GM21786 (cell line): Measurements from ENCODE around the gene RDH12.

Experiments
- ATAC-seq: cut with Tn5 transposase; IDR thresholded peaks from one replicate; pipeline ENCODE4 v1.9.1; 2021; ENCODE audit not compliant: unreplicated experiment

RDH12 gene

GRCh38 chr14:67746927-67747326, 45.2 kb downstream of the RDH12 start:
- no peak for ATAC-seq

GRCh38 chr14:67748312-67748711, 46.6 kb downstream of the RDH12 start:
- no peak for ATAC-seq

GRCh38 chr14:67749341-67750084, 47.8 kb downstream of the RDH12 start:
- ATAC-seq: no peak

GRCh38 chr14:67756496-67756895, 54.8 kb downstream of the RDH12 start:
- no peak for ATAC-seq

- no peak for ATAC-seq
Observed at GRCh38 chr14:67757175-67757574, 55.5 kb downstream of the RDH12 start.

- no peak for ATAC-seq
Observed at GRCh38 chr14:67759916-67760315, 58.2 kb downstream of the RDH12 start.

- ATAC-seq: no peak
Observed at GRCh38 chr14:67762051-67762450, 60.4 kb downstream of the RDH12 start.

- no peak for ATAC-seq
Observed at GRCh38 chr14:67763158-67763822, 61.6 kb downstream of the RDH12 start.

GRCh38 chr14:67764496-67764895, 62.8 kb downstream of the RDH12 start:
- ATAC-seq: no peak

GRCh38 chr14:67765192-67765834, 63.6 kb downstream of the RDH12 start:
- no peak for ATAC-seq

- ATAC-seq: no peak
Observed at GRCh38 chr14:67766035-67766680, 64.5 kb downstream of the RDH12 start.

GRCh38 chr14:67768219-67768618, 66.5 kb downstream of the RDH12 start:
- no peak for ATAC-seq

- no peak for ATAC-seq
Observed at GRCh38 chr14:67773844-67774377, 72.2 kb downstream of the RDH12 start.

- no peak for ATAC-seq
Observed at GRCh38 chr14:67776653-67777322, 75.1 kb downstream of the RDH12 start.

GRCh38 chr14:67778792-67779191, 77.1 kb downstream of the RDH12 start:
- ATAC-seq: no peak

- no peak for ATAC-seq
Observed at GRCh38 chr14:67782090-67782489, 80.4 kb downstream of the RDH12 start.
